H1 (cell line): ENCODE measurements around the gene ADNP. TPM values are rescaled to one million over a fixed set of nuclear protein-coding genes. Genes with fewer than 3 reads are reported as not detected.

Experiments
- CTCF ChIA-PET: fragments of 300-600 bp; sonication (Branson Sonifier 250); formaldehyde crosslinking; loops from one replicate; lab custom pipeline; 2021; ENCODE audit not compliant: partially characterized antibody; lab: Charles Lee
- POLR2A ChIA-PET: fragments of 300-600 bp; sonication (Branson Sonifier 250); formaldehyde crosslinking; loops from one replicate; lab custom pipeline; 2021; ENCODE audit warnings: inconsistent platforms; ENCODE audit not compliant: partially characterized antibody; lab: Charles Lee
- DNase-seq, 2 experiments: peaks; one replicate each; pipeline versions ENCODE4 v3.0.0 to v3.0.0-alpha.2; 2010 to 2022; ENCODE audit warnings: low spot score in 2 of 2, low read depth in 1 of 2, mixed read lengths in 1 of 2
- FAIRE-seq: peaks from 2 replicates; lab custom pipeline; 2011; peaks lifted over from hg19 to GRCh38; lab: Jason Lieb, UNC
- H2AFZ ChIP-seq: 2 replicates; pipeline ENCODE4 v1.8.1; 2012; ENCODE audit warnings: low read length, inconsistent platforms
- H2AK5ac ChIP-seq: 2 replicates; pipeline ENCODE4 v1.6.1; 2013; ENCODE audit warnings: low read depth, low read length
- H2BK120ac ChIP-seq: replicated peaks from 2 replicates; pipeline ENCODE3; 2013; ENCODE audit warnings: low read depth, low read length, inconsistent platforms
- H2BK12ac ChIP-seq: 2 replicates; pipeline ENCODE4 v1.6.1; 2013; ENCODE audit warnings: low read depth, low read length
- H2BK15ac ChIP-seq: 2 replicates; pipeline ENCODE4 v1.6.1; 2013; ENCODE audit warnings: low read length
- H2BK20ac ChIP-seq: 2 replicates; pipeline ENCODE4 v1.6.1; 2013; ENCODE audit warnings: low read length
- H2BK5ac ChIP-seq: 2 replicates; pipeline ENCODE4 v1.6.1; 2013; ENCODE audit warnings: low read depth, low read length
- H3K14ac ChIP-seq: 2 replicates; pipeline ENCODE4 v1.6.1; 2013; ENCODE audit warnings: inconsistent platforms; ENCODE audit not compliant: insufficient read length
- H3K18ac ChIP-seq: 2 replicates; pipeline ENCODE4 v1.6.1; 2013; ENCODE audit warnings: low read length; ENCODE audit errors: extremely low read depth
- H3K23ac ChIP-seq: 2 replicates; pipeline ENCODE4 v1.6.1; 2013; ENCODE audit warnings: inconsistent platforms; ENCODE audit not compliant: insufficient read length
- H3K23me2 ChIP-seq: 2 replicates; pipeline ENCODE4 v1.6.1; 2013; ENCODE audit warnings: low read depth, low read length
- H3K27ac ChIP-seq: 2 replicates; pipeline ENCODE4 v1.6.1; 2011; ENCODE audit warnings: low read depth, low read length, inconsistent platforms
- H3K27me3 ChIP-seq, 4 experiments: replicated peaks in 1 of 4; 1 replicate in 1 of 4; 2 replicates in 3 of 4; pipeline versions ENCODE4 v1.6.1 to v1.8.1; 2011 to 2013; ENCODE audit warnings: low read length in 3 of 4, mild to moderate bottlenecking in 3 of 4, inconsistent platforms in 2 of 4, mixed read lengths in 2 of 4, moderate library complexity in 1 of 4; ENCODE audit not compliant: control insufficient read depth in 3 of 4, insufficient read depth in 3 of 4; ENCODE audit errors: extremely low read depth in 1 of 4
- H3K36me3 ChIP-seq, 4 experiments: 2 replicates each; pipeline versions ENCODE4 v1.6.1 to v1.8.1; 2011 to 2013; ENCODE audit warnings: mild to moderate bottlenecking in 4 of 4, low read length in 3 of 4, moderate library complexity in 2 of 4, control low read depth in 1 of 4, inconsistent platforms in 1 of 4; ENCODE audit not compliant: insufficient read depth in 4 of 4, control insufficient read depth in 2 of 4
- H3K4ac ChIP-seq: replicated peaks from 2 replicates; pipeline ENCODE3; 2013; ENCODE audit warnings: low read length, low read depth, mixed read lengths, inconsistent platforms; ENCODE audit not compliant: insufficient read length
- H3K4me1 ChIP-seq, 4 experiments: replicated peaks in 1 of 4; 1 replicate in 1 of 4; 2 replicates in 3 of 4; pipeline versions ENCODE4 v1.6.1 to v1.8.1; 2011 to 2013; ENCODE audit warnings: low read length in 3 of 4, inconsistent platforms in 2 of 4, mixed read lengths in 1 of 4; ENCODE audit not compliant: insufficient read depth in 4 of 4, control insufficient read depth in 3 of 4
- H3K4me2 ChIP-seq, 2 experiments: 2 replicates each; pipeline versions ENCODE4 v1.6.1 to v1.8.1; 2011 to 2013; ENCODE audit warnings: low read depth in 2 of 2, low read length in 2 of 2, control low read depth in 1 of 2, inconsistent platforms in 1 of 2, mild to moderate bottlenecking in 1 of 2; ENCODE audit not compliant: insufficient read depth in 1 of 2
- H3K4me3 ChIP-seq, 4 experiments: fragments of 200-600, 300-600 bp in 1 of 4; sonication (generic), shearing (Covaris generic), sonication (Bioruptor Twin) in 1 of 4; 2 replicates each; pipeline versions ENCODE4 v1.5.1 to v1.8.1; 2011 to 2016; ENCODE audit warnings: low read length in 4 of 4, low read depth in 3 of 4, control low read depth in 2 of 4, inconsistent platforms in 2 of 4, mild to moderate bottlenecking in 2 of 4, mixed read lengths in 1 of 4, moderate library complexity in 1 of 4; ENCODE audit not compliant: insufficient read depth in 2 of 4; ENCODE audit errors: extremely low read depth in 1 of 4
- H3K56ac ChIP-seq: replicated peaks from 2 replicates; pipeline ENCODE3; 2013; ENCODE audit warnings: low read depth, mild to moderate bottlenecking, mixed read lengths, low read length, inconsistent platforms; ENCODE audit not compliant: insufficient read length
- H3K79me1 ChIP-seq: 2 replicates; pipeline ENCODE4 v1.6.1; 2013; ENCODE audit warnings: low read depth, low read length, control low read depth
- H3K79me2 ChIP-seq, 2 experiments: 2 replicates each; pipeline versions ENCODE4 v1.6.1 to v1.8.1; 2012 to 2013; ENCODE audit warnings: low read length in 2 of 2, mild to moderate bottlenecking in 2 of 2, inconsistent platforms in 1 of 2; ENCODE audit not compliant: insufficient read depth in 2 of 2, control insufficient read depth in 1 of 2
- H3K9ac ChIP-seq, 4 experiments: replicated peaks in 1 of 4; 1 replicate in 1 of 4; 2 replicates in 3 of 4; pipeline versions ENCODE4 v1.6.1 to v1.8.1; 2011 to 2013; ENCODE audit warnings: low read depth in 3 of 4, low read length in 3 of 4, control low read depth in 2 of 4, mild to moderate bottlenecking in 2 of 4, moderate library complexity in 2 of 4, inconsistent platforms in 1 of 4; ENCODE audit errors: extremely low read depth in 1 of 4
- H3K9me3 ChIP-seq, 2 experiments: 2 replicates each; pipeline versions ENCODE4 v1.6.1 to v1.8.1; 2012 to 2013; ENCODE audit warnings: mild to moderate bottlenecking in 2 of 2, moderate library complexity in 2 of 2, control low read depth in 1 of 2, inconsistent platforms in 1 of 2, low read depth in 1 of 2, low read length in 1 of 2, mixed read lengths in 1 of 2; ENCODE audit not compliant: insufficient read depth in 2 of 2
- H4K20me1 ChIP-seq, 2 experiments: replicated peaks in 1 of 2; 2 replicates each; pipeline versions ENCODE3 to v1.8.1; 2011 to 2013; ENCODE audit warnings: inconsistent platforms in 2 of 2, low read length in 2 of 2, mild to moderate bottlenecking in 1 of 2; ENCODE audit not compliant: insufficient read depth in 2 of 2, control insufficient read depth in 1 of 2
- H4K5ac ChIP-seq: 2 replicates; pipeline ENCODE4 v1.6.1; 2013; ENCODE audit warnings: low read length, low read depth, mixed read lengths, inconsistent platforms; ENCODE audit not compliant: insufficient read length
- H4K8ac ChIP-seq: 2 replicates; pipeline ENCODE4 v1.8.0; 2013; ENCODE audit warnings: mild to moderate bottlenecking, moderate library complexity, low read length, inconsistent platforms; ENCODE audit not compliant: insufficient read depth; ENCODE audit errors: extremely low read depth
- H4K91ac ChIP-seq: replicated peaks from 2 replicates; pipeline ENCODE3; 2013; ENCODE audit warnings: low read length, mixed read lengths, inconsistent platforms; ENCODE audit not compliant: insufficient read length
- ASH2L ChIP-seq: fragments of 200-600, 300-600 bp; sonication (generic); IDR thresholded peaks from one replicate; pipeline ENCODE4 v1.7.1; 2017; ENCODE audit warnings: low read length
- CHD2 ChIP-seq: IDR thresholded peaks from 2 replicates; pipeline ENCODE4 v1.6.1; 2012; ENCODE audit warnings: low read length, improper control_type of control experiment
- EP300 ChIP-seq, 2 experiments: IDR thresholded peaks; 1 replicate in 1 of 2; 2 replicates in 1 of 2; pipeline ENCODE4 v1.6.1; 2011 to 2012; ENCODE audit warnings: low read depth in 2 of 2, low read length in 2 of 2, mild to moderate bottlenecking in 2 of 2, borderline replicate concordance in 1 of 2, inconsistent platforms in 1 of 2, moderate library complexity in 1 of 2
- EZH2 ChIP-seq: fragments of 200-600 bp; sonication (generic); IDR thresholded peaks from 2 replicates; pipeline ENCODE4 v1.7.1; 2012; ENCODE audit warnings: low read depth, mild to moderate bottlenecking, moderate library complexity, low read length, inconsistent platforms; ENCODE audit not compliant: severe bottlenecking
- JUN ChIP-seq: IDR thresholded peaks from 2 replicates; pipeline ENCODE4 v1.6.1; 2011; ENCODE audit warnings: low read depth, mild to moderate bottlenecking, improper control_type of control experiment, low read length
- MAFK ChIP-seq: IDR thresholded peaks from 2 replicates; pipeline ENCODE4 v1.6.1; 2012; ENCODE audit warnings: low read depth, mild to moderate bottlenecking, improper control_type of control experiment, low read length
- NANOG ChIP-seq: IDR thresholded peaks from 2 replicates; pipeline ENCODE4 v1.6.1; 2011; ENCODE audit warnings: low read length, low read depth, mild to moderate bottlenecking, inconsistent platforms; ENCODE audit not compliant: insufficient read depth, poor library complexity, severe bottlenecking
- PHF8 ChIP-seq: fragments of 200-600 bp; sonication (generic); conservative IDR thresholded peaks from 2 replicates; pipeline ENCODE4 v1.7.1; 2012; ENCODE audit warnings: low read depth, mild to moderate bottlenecking, inconsistent platforms, low read length, moderate library complexity
- RFX5 ChIP-seq: IDR thresholded peaks from 2 replicates; pipeline ENCODE4 v1.6.1; 2011; ENCODE audit warnings: low read depth, low read length, improper control_type of control experiment, borderline replicate concordance
- YY1 ChIP-seq: IDR thresholded peaks from 2 replicates; pipeline ENCODE4 v1.6.1; 2011; ENCODE audit warnings: low read depth, mild to moderate bottlenecking, low read length
- WGBS, 2 experiments: shearing (Covaris generic) in 1 of 2; methylation state at CpG; one replicate each; pipeline versions ENCODE4 v1.1.6 to v1.1.7; 2013 to 2015; ENCODE audit warnings: low lambda C conversion rate in 2 of 2, mixed read lengths in 2 of 2, inconsistent platforms in 1 of 2, low coverage in 1 of 2, missing lambda C conversion rate in 1 of 2; ENCODE audit not compliant: insufficient replicate concordance in 2 of 2, insufficient coverage in 1 of 2, insufficient read length in 1 of 2; ENCODE audit errors: extremely low coverage in 1 of 2, missing lambda C conversion rate in 1 of 2; 5-methylcytosine and 5-hydroxymethylcytosine counted together
- polyA plus RNA-seq, 7 experiments: library from polyadenylated mRNA; depleted of rRNA in 3 of 7; stranded (reverse) in 5 of 7; unstranded in 2 of 7; fragments of >200 nt in 5 of 7; fragments of 200-250 nt in 2 of 7; gene quantifications; 1 replicate in 5 of 7; 2 replicates in 1 of 7; 4 replicates in 1 of 7; pipeline versions ENCODE4 v1.2.1 to v1.2.3, GENCODE V29; 2011 to 2013; ENCODE audit warnings: missing spikeins in 2 of 7, mixed read lengths in 2 of 7
- total RNA-seq: library from RNA; stranded (reverse); fragmentation: NEBNext Ultra II Directional; extraction: Animal tissue kit (Norgen Biotek cat#: 25700); gene quantifications from 2 replicates; pipeline ENCODE4 v1.2.1, GENCODE V29; 2021

Gene ADNP
- total and polyA plus RNA-seq, 2 of the 8 experiments (the other 6 are each of a cell fraction or from before 2014, with no cell fraction given), result 31.6 to 123 TPM

DNA sequence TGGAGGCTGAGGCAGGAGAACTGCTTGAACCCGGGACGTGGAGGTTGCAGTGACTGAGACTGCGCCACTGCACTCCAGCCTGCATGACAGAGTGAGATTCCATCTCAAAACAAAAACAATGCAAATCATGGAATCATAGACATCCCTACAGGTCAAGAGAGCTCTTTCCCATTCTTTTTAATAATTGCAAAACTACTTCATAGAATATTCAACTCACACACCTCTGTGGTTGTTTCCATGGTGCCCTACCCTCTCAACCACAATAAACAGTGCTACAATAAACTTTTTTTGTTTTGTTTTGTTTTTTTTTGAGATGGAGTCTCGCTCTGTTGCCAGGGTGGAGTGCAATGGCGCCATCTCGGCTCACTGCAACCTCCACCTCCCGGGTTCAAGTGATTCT, 11.8 kb upstream of the ADNP start:
- H3K18ac ChIP-seq, result no peak overlapping the region
- no peaks in the 10 kb centered on the region for H3K4me1 ChIP-seq
- peaks cover 0 to 2% of the 10 kb centered on the region in 2 experiments for H4K20me1 ChIP-seq
- H3K36me3 ChIP-seq, result peaks cover 18 to 75% (median 59%) of the 10 kb centered on the region in 4 experiments
- ChIA-PET CTCF (interaction anchor here (0.6 to 1.0 kb wide), 3 partner anchors 14 to 681 kb away, joined by 3 to 5 read pairs (median 3); no protein-coding TSS in a partner anchor), POLR2A (interaction anchor here (2.0 to 2.2 kb wide), 2 partner anchors 11 to 15 kb away, joined by 7 read pairs; partner anchors contain the start of genes ADNP, DPM1 and MOCS3)
- FAIRE-seq (no peak), DNase-seq (no peak)
- H2AK5ac ChIP-seq, result no peak overlapping the region
- H3K9me3 ChIP-seq, result no peaks in the 10 kb centered on the region
- H3K4ac ChIP-seq, result no peak overlapping the region
- H2BK120ac ChIP-seq, result no peak overlapping the region
- no peak overlapping the region for H2BK5ac ChIP-seq
- H4K91ac ChIP-seq, result no peak overlapping the region
- H2BK12ac ChIP-seq, result no peak overlapping the region
- no peak overlapping the region for H4K5ac ChIP-seq
- H3K79me2 ChIP-seq, result no peaks in the 10 kb centered on the region
- no peak overlapping the region for H3K14ac ChIP-seq
- no peaks in the 10 kb centered on the region; the same call in 1 of the 2 replicates for H3K79me1 ChIP-seq
- no peak overlapping the region for H2BK20ac ChIP-seq
- H3K23me2 ChIP-seq, result no peaks in the 10 kb centered on the region
- no peak overlapping the region for H3K4me2 ChIP-seq
- 95% methylated on average over 7 of the region's 7 CpGs; no CpG with 5 or more reads in 1 of the 2 experiments for WGBS, 2 experiments
- H3K9ac ChIP-seq, result no peak overlapping the region
- TF ChIP-seq RFX5 (no peak), CHD2 (no peak), EZH2 (no peak), MAFK (no peak), YY1 (no peak), NANOG (no peak), PHF8 (no peak), ASH2L (no peak), JUN (no peak), EP300 (IDR thresholded peaks at IDR 0.05; ENCODE audit: borderline replicate concordance in 1 of 2, low read depth in 2 of 2, low read length in 2 of 2) (no peak)
- no peak overlapping the region for H3K27ac ChIP-seq
- no peaks in the 10 kb centered on the region for H3K27me3 ChIP-seq
- no peak overlapping the region for H2AFZ ChIP-seq
- no peak overlapping the region for H2BK15ac ChIP-seq
- no peak overlapping the region for H3K23ac ChIP-seq
- no peak overlapping the region for H3K4me3 ChIP-seq
- H3K56ac ChIP-seq, result no peak overlapping the region
- H4K8ac ChIP-seq, result no peak overlapping the region
